Bladder microvascular endothelial cell (primary cell): Measurements from ENCODE around the gene RTN4R. TPM values are rescaled to one million over a fixed set of nuclear protein-coding genes. Genes with fewer than 3 reads are reported as not detected.

ENCODE experiments used
- total RNA-seq: library from RNA; depleted of rRNA; stranded (reverse); fragments of >200 nt; gene quantifications from 2 replicates; pipeline ENCODE4 v1.2.3, GENCODE V29; 2014

Gene RTN4R
- total RNA-seq, result 0.16 and 1.3 TPM in 2 replicates

GRCh38 chr22:20268279-20269012 is at the start of gene RTN4R:
TSS of gene RTN4R (minus strand) at chr22:20268318. CDS start at chr22:20268092, 226 bp downstream.

Other genes with a start within 250 kb of the RTN4R start
- gene TANGO2, start 247.2 kb downstream of the RTN4R start, total RNA-seq, result 50.7 and 75.1 TPM in 2 replicates
- gene DGCR8, start 188.1 kb downstream of the RTN4R start, total RNA-seq, result 23.8 and 51.7 TPM in 2 replicates
- 170 and 192 TPM in 2 replicates for gene RANBP1, start 152.2 kb downstream of the RTN4R start, total RNA-seq
- gene TRMT2A, start 151.1 kb downstream of the RTN4R start, total RNA-seq, result 33.0 and 52.9 TPM in 2 replicates
- gene ZDHHC8, start 136.5 kb downstream of the RTN4R start, total RNA-seq, result 5.3 and 34.4 TPM in 2 replicates
- gene CCDC188, start 117.3 kb downstream of the RTN4R start, total RNA-seq, result 9.2 and 13.9 TPM in 2 replicates
- 41.9 and 42.3 TPM in 2 replicates for gene DGCR6L, start 51.7 kb upstream of the RTN4R start, total RNA-seq
- gene ZNF74, start 125.8 kb upstream of the RTN4R start, total RNA-seq, result 6.0 and 16.0 TPM in 2 replicates
- gene SCARF2, start 169.5 kb upstream of the RTN4R start, total RNA-seq, result 4.4 and 9.1 TPM in 2 replicates
- 11.0 and 21.2 TPM in 2 replicates for gene KLHL22, start 227.5 kb upstream of the RTN4R start, total RNA-seq
- gene MED15, start 239.3 kb upstream of the RTN4R start, total RNA-seq, result 20.4 and 45.9 TPM in 2 replicates